ENCODE measurements around the gene DKC1.

Gene DKC1

DNA sequence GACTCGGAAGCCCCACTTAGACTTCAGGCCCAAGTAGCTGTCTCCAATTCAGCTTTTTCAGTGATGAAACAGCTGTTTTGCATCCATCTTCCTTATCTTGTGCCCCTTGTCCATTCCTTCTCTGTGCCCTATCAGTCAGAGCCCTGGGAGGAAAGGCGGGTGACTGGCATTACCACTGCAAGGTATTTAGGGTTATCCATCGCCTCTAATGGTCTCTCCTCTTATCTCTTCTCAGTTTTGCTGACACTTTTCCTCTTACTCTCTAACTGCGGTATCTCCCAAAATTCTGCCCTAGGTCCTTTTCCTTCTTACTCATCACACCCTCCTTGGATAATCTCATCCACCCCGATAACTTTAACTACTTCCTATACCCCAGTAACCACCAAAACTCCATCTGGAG, 25.5 kb upstream of the DKC1 start:
- DNase-seq (ENCODE audit: low spot score): no peak

DNA sequence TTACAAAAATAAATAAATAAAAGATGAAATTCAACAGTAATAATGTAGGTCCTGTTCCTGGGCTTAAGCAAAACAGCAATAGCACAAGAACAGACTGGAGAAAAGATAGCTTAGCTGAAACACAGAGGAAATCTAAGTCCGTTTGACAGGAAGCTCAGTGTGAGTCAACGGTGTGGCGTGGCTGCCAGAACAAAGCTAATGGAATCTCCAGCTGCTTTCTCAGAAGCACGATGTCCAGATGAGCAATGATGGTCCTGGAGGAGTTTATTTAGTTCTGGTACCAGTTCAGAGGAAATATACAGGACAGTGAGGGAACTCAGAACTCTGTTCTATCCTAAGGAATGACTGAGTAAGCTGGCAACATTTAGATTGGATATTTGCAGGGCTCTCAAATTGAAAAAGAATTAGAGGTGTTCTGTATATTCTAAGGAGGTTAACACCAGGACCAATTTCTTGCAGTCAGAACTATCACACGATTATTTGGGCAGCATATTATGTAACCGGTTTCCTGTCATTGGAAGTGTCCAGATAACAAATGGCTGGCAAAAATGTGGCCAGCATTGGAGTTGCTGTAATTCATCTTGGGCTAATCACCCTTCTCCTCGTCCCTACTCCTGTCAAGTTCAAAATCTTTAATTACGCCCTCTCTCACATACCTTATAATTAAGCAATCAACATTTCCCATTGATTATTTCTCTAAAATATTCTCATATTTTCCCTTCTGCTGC, 24.5 kb upstream of the DKC1 start:
- peak; percentile 26 for DNase-seq (ENCODE audit: low spot score)

DNA sequence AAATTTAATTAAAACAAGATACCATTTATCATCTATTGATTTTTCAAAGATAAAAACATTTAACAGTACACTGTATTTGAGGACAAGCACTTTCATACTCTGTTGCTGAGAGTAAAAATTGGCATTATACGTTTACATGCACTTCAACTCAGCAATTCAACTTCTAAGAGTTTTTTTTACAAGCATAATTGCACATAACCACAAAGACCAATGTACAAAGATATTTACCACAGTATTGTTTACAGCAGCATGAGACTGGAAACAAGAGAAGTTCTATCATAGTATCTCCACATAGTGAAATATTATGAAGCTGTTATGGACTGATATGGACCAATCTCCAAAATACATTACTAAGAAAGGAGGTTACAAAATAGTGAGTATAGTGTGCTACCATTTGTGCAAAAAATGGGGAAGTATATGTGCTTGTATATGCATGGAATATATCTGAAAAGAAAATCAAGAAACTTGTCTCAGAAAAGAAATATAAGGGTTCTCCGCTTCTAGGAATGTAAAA, 22.7 kb upstream of the DKC1 start:
- no peak for DNase-seq (ENCODE audit: low spot score)

DNA sequence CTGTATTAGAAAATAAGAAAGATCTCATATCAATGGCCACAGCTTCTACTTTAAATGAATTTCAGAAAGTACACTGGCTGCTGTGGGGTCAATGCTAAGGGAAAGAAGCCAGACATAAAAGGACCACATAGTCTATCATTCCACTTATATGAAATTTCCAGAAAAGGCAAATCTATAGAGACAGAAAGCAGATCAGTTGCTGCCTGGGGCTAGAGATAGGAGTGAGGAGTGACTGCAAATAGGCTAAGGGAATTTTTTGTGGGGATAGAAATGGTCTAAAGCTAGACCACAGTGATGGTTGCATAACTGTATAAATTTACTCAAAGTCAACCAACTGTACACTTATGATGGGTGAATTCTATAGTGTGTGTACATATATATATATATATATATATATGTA, 20.1 kb upstream of the DKC1 start:
- DNase-seq (ENCODE audit: low spot score): no peak

DNA sequence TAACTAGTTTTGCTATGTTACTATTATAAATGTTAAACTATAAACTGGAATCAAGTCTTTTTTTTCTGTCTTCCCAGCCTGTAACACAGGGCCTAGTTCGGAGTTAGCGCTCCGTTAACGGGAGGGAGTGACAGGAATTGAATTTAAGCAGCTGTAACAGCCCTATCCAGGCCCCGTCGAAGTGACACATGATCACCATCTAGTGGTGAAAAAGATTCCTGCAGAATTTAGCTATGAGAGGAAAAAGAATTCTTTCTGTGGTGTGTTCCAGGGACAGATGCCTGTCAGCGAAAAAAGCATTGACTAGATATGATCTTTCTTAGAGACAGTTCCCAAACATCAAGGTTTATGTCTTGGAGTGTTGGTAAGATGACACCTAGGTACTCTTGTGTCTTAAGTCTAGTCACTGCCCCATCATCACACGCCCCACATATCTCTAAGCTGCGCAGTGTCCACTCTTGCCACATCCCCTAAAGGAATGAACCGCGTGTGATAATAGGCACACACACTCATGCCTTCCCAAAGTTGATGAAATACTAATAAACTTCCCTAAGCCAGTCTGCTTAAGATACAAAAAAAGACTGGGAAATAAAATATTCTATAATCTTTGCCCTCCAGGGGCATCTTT, 13.8 kb upstream of the DKC1 start:
- peak; percentile 65 for DNase-seq (ENCODE audit: low spot score)

DNA sequence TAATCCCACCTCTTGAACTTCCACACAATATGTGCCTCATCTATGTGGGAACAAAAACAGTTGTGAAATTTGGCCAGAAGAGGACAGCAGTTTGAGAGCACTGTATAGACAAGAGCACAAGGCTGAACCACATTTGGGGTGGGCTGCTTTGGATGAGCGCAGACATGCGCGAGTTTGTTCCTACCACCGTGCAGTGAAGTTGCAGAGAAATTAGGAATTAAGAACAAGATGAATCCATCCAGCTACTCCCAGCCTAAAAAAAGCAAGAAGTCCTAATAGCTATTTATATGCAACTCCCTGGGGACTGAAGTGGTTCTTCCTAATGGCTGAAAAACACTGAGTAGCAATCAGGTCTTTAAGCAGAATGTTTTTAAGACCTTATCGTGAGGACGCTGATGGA, 12.8 kb upstream of the DKC1 start:
- DNase-seq (ENCODE audit: low spot score): no peak

DNA sequence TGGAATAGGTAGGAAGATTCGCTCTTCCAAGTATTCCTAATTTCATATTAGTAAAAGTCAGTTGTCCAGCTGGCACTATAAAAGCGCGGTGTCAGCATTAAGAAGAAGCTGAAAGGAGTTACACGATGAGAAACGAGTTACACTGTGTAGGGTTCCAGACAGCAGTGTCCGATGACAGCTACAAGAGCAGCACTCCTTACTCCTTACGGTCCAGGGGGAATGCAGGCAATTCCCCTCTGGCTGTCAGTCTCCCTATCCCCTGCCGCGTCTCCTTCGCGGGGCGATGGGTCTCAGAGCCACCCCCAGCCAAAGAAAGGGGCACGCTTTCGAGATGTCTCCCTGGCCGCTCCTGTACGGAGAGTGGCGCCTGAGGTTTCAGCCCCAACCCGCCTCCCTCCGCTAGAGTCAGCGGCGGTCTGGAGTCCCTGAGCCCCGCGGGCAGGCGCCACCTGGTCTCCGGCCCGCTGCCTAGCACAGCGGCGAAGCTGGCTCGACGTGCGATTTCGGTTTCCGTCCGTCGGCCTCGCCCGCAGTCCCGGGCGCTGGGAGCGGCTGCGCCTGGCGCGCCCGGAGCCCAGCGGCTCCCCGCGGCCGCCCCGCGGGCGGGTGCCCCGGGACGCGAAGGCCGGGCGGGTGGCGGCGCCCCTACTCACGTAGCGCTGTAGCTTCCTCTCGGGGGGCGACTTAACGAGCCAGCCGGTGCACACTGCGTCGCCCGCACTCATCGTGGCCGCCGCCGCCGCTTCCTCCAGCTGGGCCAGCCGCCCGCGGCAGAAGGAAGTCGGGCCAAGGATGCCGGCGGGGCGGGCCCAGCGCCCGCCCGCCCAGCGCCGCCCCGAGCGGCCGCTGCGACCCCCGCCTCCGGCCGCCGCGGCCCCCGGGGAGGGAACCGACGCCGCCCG, 12.1 kb upstream of the DKC1 start, which contains the start of gene GAB3:
Gene GAB3 (minus strand): TSS at position 777 of the 902 bp plus-strand sequence. CDS start 52 bp downstream, at position 725.
- DNase-seq (ENCODE audit: low spot score): peak; percentile 26

DNA sequence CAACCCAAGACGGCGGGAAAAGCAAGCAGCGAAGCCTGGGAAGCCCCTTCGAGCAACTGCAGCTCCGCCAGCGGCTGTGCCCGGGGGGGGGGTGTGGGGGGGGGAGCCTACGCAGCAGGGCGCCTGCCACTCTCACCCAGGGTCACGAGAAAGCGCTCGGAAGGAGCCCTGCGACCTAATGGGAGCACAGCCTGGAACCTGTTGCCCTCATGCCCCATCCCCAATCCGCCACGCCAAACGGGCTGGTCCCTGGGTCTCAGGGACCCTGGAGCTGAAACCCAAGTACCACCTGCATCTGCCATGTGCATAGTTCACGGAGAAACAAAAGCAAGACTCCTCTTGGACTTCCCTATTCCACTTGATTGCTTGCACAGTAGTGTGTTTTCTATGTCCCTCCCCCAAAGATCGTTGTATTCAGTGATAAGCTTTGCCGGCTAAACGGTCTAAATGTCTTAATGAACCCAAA, 11.4 kb upstream of the DKC1 start:
- DNase-seq (ENCODE audit: low spot score): peak; percentile 14

DNA sequence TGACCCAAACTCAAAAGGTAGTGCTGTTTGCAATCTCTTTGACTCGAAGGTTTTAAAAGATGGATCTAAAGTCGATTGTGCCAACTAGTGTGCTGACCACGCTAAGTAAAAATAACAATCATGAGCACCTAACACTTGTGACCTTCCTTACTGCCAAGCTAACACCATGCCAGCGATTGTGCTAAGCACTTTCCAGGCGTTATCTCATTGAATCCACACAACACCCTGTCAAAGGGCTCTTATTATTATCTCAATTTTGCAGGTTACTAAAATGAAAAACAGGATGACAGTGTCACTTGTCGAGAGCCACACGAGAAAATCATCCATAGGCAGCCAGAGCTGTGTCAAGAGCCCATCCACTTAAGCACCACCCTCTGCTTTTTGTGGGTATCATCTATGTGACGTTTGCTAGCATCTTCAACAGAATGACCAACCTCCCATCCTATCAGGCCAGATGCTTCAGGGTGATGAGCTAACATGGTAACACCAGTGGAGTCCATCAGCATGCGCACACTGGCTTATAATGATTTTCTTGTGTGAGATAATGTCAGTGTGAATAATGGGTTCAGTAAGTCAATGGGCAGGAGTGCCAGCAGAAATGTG, 10.9 kb upstream of the DKC1 start:
- no peak for DNase-seq (ENCODE audit: low spot score)

DNA sequence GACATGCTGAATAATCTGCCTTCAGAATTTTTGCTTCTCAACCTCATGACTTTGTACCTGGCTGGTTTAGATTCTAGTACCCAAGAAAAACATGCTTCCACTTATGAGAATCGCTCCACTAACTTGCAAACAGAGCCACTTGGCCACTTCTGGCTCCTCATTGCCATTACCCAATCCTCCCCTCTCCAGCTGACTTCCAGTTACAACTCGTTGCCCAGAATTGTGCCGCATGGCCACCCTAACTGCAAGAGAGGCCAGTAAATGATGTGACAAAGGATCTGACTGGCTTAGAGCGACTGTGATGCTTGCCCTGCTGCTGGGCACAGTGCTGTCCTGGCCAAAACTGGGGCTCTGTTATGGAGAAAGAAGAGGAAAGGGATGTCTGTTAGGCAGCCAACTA, 4.0 kb upstream of the DKC1 start:
- no peak for DNase-seq (ENCODE audit: low spot score)

DNA sequence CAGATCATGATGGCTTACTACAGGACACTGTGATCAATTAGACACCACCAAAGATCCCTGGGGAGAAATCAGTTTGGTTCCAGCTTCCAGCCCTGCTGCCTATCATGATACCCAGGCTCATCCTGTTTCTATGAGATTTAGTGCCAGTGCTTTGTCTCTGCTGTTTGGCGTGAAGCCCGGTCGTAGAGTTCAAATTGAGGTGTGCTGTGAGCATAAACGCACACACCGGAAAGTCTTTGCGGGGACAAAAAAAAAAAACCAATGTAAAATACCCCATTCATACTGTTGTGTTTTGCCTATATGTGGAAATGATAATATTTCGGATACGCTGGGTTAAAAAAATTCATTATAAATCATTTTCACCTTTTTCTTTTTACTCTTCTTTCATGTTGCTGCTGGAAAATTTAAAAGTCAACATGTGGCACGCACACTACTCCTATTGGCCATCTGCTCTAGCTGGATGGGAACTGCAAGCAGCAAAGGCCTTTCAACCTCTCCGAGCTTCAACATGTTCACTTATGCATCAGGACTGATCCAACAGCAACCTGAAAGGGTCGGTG, 607 bp upstream of the DKC1 start:
- DNase-seq (ENCODE audit: low spot score): peak; percentile 9

DNA sequence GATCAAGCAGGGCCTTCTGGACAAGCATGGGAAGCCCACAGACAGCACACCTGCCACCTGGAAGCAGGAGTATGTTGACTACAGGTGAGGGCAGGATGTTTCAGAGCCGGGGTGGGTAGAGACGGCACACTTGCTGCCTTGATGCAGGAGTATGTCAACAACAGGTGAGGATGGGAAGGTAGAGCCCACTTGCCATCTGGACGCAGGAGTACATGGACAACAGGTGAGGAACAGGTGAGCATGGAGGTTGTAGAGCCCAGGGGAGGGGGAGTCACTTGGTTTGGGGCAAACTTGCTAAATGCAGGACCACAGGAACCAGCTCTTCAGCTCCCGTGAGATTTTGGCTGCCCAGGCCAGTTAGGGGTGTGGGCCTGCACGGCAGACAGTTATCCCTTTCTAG, 12.0 kb downstream of the DKC1 start:
- no peak for DNase-seq (ENCODE audit: low spot score)

DNA sequence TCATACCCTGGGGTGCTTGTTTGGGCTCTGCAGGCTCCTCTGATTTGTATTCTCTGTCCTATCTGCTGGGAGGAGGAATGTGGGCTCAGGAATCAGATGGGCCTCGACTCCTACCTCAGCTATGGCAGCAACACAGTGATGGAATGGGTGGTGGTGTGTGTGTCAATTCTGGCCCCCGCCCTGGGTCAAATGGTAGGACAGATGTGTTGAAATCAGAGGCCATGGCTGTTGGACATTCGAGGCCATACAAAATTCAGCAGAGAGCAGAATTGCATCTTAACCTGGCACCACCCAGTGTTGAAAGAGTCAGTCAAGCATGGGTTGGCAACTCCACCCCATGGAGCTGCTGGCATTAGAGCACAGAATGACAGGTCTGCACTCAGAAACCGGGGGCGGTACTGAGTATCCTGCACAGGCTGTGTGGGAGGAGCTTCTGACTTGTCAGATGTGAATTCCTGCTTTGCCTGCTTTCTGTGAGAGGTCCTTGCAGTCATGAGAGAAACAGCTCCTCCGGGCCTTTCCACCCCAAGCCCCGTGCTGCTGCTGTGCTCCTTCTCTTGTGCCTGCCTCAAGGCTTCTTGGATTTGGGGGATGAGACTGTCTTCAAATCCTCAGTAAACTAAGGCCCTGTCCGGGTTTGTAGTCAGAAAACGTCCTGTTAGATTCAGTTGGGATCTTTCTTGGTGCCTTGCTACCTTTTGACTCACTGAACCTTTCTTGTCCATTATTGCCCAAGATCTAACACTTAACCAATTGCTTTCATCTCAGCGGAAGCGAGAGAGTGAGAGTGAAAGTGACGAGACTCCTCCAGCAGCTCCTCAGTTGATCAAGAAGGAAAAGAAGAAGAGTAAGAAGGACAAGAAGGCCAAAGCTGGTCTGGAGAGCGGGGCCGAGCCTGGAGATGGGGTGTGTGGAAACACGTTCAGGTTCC, 13.0 kb downstream of the DKC1 start:
- DNase-seq (ENCODE audit: low spot score): no peak

DNA sequence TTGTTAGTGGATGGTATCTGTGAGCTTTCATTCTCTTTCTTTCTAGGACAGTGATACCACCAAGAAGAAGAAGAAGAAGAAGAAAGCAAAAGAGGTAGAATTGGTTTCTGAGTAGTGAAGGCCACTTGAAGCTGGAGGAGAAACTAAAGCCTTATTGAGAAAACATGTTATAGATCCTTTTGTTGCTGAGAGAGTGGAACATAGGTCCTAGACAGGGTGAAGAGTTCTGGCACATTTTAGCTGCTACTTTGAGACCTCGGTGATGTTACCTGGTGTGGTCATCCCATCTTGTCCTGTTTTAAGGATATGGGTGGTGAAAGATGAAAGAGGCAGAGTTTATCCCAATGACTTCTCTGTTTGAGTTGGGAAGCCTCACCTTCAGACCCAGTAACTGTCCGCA, 14.1 kb downstream of the DKC1 start:
- no peak for DNase-seq (ENCODE audit: low spot score)

DNA sequence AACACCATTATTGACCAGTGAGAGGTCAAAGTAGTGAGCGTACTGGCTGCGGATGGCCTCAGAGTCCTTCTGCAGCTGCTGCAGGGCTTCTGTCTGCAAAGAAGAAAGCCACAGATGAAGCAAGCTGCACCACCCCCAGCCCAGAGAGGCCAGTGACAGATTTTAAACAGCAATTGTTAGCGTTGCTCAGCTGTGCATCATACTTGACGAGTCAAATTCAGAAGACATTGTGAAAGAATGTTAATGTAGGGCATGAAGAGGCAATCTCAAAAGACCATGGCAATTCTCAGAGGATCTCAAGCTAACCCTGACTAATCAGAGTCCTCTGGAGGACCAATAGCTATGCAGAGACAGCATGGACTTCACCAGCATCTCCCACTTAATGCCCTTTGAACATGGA, 16.6 kb downstream of the DKC1 start:
- DNase-seq (ENCODE audit: low spot score): no peak

DNA sequence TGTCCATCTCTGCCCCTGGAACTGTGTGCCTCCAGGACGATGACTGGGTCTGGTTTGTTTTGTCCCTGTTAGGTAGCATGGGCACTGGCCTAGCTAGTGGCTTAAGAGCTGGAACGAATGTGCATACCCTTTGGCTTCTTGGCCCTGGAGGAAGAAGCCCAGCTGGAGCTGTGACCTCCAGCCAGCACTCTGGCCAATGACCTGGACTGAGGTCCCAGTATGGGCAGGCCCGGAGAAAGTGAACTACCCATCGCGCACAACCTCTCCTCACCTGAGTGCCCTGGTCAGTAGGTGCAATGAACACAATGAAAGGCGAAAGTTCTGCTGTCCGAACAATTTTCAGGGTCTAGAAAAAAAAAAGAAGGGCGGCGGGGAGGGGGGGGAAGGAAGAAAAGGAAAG, 18.3 kb downstream of the DKC1 start:
- no peak for DNase-seq (ENCODE audit: low spot score)

DNA sequence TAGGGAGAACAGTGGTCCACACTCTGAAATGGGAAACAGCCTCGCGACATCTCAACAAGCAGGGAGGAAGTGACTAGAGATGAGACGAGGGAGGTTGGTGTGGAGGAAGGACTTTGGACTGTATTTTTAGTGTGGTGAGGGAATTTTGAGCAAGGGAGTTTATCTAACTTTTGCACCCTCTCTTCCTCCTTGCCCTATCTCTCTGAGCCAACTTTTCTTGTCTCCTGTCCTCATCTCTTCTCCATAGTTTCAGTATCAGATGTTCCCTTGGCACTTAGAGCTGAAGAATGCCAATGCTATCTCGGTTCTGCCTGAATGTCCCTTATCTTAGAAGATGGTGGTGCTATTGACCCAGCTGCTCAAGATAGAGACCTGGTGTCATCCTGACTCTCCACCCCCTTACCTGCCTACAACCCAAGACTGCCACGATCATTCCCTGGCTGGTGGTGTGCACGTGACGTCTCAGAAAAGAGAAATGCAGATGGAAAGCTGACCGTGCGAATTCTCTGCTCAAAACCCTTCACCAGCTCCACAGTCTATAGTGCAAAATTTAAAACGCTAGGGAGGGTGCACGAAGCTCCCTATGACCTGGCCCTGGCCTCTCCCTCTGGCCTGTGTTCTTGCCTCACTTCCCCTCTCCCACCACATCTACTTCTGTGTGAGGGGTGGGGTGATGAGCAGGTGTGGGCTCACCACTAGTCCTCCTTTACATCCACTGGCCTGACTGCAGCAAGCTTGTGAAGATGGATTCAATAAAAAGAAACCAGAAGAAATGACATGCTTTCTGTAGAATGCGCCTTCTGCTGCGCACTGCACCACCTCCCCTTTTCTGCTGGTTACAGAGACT, 21.7 kb downstream of the DKC1 start:
- no peak for DNase-seq (ENCODE audit: low spot score)

DNA sequence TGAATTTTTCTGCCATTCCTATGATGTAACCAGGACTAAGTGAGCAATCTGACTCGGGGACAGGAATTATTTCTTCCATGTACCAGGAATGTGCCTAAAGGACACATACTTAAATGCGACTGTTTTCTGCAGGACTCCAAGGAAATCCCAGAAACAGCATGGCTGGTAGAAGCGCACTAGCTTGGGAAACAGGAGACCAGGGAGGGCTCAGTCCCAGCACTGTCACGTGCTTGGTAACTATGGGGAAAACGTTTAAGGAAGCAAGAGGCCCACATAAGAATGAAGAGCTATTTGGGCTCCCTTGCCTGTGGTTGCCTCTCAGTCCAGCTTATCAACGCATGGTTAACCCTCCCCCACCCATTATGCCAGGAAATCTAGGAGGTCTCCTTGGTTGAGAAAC, 23.1 kb downstream of the DKC1 start:
- no peak for DNase-seq (ENCODE audit: low spot score)

DNA sequence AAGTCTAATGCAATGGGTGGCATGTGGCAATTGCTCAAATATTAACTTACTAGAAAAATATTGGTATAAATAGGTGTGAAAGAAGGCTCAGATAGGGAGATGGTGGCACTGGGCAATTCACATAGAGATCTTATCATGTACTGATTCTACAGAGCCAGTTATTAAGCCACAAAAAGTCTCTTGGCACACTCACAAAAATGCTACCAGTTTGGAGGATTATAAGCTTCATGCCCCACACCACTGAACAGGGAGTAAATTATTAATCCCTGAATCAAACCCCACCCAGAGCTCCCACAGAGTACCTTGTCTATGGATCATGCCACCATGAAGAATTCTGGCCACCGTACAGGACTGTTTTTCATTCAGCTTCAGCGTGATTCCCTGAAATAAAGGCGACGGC, 28.8 kb downstream of the DKC1 start:
- DNase-seq (ENCODE audit: low spot score): no peak

DNA sequence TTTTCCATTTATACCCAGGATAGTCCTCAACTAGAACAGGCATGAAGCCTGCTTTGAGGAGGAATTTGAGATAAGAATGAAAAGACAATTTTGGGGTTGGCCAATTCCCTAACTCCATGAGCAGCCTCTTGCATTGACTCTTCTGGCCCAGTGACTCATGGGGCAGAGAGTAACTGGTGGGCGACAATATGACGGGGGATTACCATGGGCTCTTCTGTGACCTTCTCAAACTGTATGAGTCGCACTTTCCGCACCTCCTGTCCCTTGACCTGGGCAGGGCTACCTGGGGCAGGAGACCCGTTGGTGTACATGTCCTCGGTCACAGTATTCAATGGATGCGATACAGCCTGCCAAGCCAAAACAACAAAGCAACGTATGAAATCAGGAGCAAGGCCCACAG, 29.3 kb downstream of the DKC1 start:
- no peak for DNase-seq (ENCODE audit: low spot score)
